SH-SY5Y (cell line): Measurements from ENCODE around the gene NPTX1.

Source experiments
- GATA2 ChIP-seq: IDR thresholded peaks from 2 replicates; pipeline ENCODE4 v1.6.1; 2011; ENCODE audit warnings: mild to moderate bottlenecking, low read depth, low read length
- GATA3 ChIP-seq: IDR thresholded peaks from 2 replicates; pipeline ENCODE4 v1.6.1; 2011; ENCODE audit warnings: low read depth, mild to moderate bottlenecking, low read length, moderate library complexity

DNA sequence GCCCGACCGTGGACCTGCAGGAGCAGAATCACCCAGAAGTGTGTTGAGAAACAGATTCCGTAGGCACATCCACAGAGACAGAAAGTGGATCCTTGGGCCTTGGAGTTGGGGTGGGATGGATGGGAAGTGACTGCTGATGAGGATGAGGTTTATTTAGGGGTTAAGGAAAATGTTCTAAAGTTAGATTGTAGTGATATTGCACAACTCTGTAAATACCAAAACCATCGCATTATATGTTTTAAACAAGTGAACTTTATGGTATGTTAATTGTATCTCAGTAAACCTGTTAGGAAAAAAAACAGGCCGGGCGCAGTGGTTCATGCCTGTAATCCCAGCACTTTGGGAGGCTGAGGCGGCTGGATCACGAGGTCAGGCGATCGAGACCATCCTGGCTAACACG is 57.8 kb downstream of the NPTX1 start:
- no peak for TF ChIP-seq GATA2
- no peak for TF ChIP-seq GATA3
